HL-60 (cell line): ENCODE data around the gene ASTN2.

Experiments
- DNase-seq, 2 experiments: peaks; one replicate each; pipeline ENCODE4 v3.0.0-alpha.2; 2010 to 2020; ENCODE audit warnings: low read depth in 1 of 2, low spot score in 1 of 2
- H3K27ac ChIP-seq: fragments of 250-450 bp; sonication (Bioruptor Pico); replicated peaks from 2 replicates; pipeline ENCODE4 v1.5.1; 2020; ENCODE audit warnings: mild to moderate bottlenecking, moderate library complexity
- H3K27me3 ChIP-seq: fragments of 250-450 bp; sonication (Bioruptor Pico); 2 replicates; pipeline ENCODE4 v1.5.1; 2021; ENCODE audit warnings: mild to moderate bottlenecking, moderate library complexity; ENCODE audit not compliant: insufficient read depth, poor library complexity, severe bottlenecking
- H3K4me3 ChIP-seq: replicated peaks from 2 replicates; pipeline ENCODE4 v1.5.1; 2011; ENCODE audit warnings: mild to moderate bottlenecking, control low read depth, low read length; ENCODE audit not compliant: insufficient read depth
- GABPA ChIP-seq: IDR thresholded peaks from 2 replicates; pipeline ENCODE4 v1.6.1; 2012; ENCODE audit warnings: low read depth
- POLR2AphosphoS5 ChIP-seq: IDR thresholded peaks from 2 replicates; pipeline ENCODE4 v1.6.1; 2012; ENCODE audit warnings: low read depth
- SPI1 ChIP-seq: IDR thresholded peaks from 2 replicates; pipeline ENCODE4 v1.6.1; 2012; ENCODE audit warnings: low read depth, mild to moderate bottlenecking, borderline replicate concordance
- TF ChIP-seq, protein P1 (sequence below): IDR thresholded peaks from one replicate; pipeline ENCODE4 v1.5.1; 2011; ENCODE audit warnings: low read length, control low read depth, inconsistent platforms; ENCODE audit not compliant: insufficient read depth
- TF ChIP-seq, protein P2 (sequence below): IDR thresholded peaks from 2 replicates; pipeline ENCODE4 v1.6.1; 2012; ENCODE audit warnings: low read depth; ENCODE audit not compliant: insufficient replicate concordance

Gene ASTN2

DNA sequence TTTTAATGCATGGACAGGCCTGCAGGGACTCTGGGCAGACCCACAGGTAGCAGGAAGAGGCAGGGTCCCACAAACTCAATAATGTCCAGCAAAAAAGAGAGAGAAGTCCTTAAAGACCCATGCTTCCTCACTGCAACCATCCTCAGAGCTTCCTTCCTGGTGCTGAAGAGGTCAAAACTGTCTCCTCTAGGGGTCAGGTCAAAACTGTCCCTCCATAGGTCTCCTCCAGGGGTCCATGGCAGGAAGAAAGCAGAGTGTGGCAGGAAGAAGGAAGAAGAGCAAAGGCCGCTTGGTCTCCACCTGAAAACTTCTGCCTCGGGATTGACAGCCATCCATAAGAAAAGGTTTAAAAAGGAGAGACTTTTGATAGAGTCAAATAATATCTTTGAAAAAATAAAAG is 989.6 kb downstream of the ASTN2 start:
- Histone ChIP-seq H3K27ac (no peak overlapping the region), H3K4me3 (no peak overlapping the region), H3K27me3 (no peaks in the 10 kb centered on the region)
- TF ChIP-seq, protein P1, sequence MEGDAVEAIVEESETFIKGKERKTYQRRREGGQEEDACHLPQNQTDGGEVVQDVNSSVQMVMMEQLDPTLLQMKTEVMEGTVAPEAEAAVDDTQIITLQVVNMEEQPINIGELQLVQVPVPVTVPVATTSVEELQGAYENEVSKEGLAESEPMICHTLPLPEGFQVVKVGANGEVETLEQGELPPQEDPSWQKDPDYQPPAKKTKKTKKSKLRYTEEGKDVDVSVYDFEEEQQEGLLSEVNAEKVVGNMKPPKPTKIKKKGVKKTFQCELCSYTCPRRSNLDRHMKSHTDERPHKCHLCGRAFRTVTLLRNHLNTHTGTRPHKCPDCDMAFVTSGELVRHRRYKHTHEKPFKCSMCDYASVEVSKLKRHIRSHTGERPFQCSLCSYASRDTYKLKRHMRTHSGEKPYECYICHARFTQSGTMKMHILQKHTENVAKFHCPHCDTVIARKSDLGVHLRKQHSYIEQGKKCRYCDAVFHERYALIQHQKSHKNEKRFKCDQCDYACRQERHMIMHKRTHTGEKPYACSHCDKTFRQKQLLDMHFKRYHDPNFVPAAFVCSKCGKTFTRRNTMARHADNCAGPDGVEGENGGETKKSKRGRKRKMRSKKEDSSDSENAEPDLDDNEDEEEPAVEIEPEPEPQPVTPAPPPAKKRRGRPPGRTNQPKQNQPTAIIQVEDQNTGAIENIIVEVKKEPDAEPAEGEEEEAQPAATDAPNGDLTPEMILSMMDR = no peak
- no peak for TF ChIP-seq SPI1
- DNase-seq = no peak

DNA sequence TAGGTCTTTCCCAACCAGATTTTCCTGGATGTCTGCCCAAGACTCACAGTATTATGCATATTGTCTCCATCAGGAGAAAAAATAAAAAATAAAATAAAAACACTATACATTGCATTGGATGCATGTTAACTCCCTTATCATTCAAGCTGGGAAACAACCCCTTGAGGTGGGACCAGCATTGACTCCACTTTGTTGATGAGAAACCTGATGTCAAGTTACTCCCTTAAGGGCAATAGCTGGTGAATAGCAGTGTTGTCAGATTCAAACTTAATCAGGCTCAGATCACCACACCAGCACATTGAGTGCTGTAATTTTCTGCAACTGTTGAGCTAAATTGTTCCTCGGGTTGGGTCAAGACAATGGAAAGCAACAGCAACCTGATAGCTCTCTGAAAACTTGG is 991.7 kb downstream of the ASTN2 start:
- Histone ChIP-seq H3K27me3 (no peaks in the 10 kb centered on the region), H3K4me3 (no peak overlapping the region), H3K27ac (no peak overlapping the region)
- TF ChIP-seq POLR2AphosphoS5 = no peak
- no peak for TF ChIP-seq GABPA
- TF ChIP-seq, protein P1 = no peak
- TF ChIP-seq SPI1 = no peak
- TF ChIP-seq, protein P2, sequence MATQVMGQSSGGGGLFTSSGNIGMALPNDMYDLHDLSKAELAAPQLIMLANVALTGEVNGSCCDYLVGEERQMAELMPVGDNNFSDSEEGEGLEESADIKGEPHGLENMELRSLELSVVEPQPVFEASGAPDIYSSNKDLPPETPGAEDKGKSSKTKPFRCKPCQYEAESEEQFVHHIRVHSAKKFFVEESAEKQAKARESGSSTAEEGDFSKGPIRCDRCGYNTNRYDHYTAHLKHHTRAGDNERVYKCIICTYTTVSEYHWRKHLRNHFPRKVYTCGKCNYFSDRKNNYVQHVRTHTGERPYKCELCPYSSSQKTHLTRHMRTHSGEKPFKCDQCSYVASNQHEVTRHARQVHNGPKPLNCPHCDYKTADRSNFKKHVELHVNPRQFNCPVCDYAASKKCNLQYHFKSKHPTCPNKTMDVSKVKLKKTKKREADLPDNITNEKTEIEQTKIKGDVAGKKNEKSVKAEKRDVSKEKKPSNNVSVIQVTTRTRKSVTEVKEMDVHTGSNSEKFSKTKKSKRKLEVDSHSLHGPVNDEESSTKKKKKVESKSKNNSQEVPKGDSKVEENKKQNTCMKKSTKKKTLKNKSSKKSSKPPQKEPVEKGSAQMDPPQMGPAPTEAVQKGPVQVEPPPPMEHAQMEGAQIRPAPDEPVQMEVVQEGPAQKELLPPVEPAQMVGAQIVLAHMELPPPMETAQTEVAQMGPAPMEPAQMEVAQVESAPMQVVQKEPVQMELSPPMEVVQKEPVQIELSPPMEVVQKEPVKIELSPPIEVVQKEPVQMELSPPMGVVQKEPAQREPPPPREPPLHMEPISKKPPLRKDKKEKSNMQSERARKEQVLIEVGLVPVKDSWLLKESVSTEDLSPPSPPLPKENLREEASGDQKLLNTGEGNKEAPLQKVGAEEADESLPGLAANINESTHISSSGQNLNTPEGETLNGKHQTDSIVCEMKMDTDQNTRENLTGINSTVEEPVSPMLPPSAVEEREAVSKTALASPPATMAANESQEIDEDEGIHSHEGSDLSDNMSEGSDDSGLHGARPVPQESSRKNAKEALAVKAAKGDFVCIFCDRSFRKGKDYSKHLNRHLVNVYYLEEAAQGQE = no peak
- no peak for DNase-seq

DNA sequence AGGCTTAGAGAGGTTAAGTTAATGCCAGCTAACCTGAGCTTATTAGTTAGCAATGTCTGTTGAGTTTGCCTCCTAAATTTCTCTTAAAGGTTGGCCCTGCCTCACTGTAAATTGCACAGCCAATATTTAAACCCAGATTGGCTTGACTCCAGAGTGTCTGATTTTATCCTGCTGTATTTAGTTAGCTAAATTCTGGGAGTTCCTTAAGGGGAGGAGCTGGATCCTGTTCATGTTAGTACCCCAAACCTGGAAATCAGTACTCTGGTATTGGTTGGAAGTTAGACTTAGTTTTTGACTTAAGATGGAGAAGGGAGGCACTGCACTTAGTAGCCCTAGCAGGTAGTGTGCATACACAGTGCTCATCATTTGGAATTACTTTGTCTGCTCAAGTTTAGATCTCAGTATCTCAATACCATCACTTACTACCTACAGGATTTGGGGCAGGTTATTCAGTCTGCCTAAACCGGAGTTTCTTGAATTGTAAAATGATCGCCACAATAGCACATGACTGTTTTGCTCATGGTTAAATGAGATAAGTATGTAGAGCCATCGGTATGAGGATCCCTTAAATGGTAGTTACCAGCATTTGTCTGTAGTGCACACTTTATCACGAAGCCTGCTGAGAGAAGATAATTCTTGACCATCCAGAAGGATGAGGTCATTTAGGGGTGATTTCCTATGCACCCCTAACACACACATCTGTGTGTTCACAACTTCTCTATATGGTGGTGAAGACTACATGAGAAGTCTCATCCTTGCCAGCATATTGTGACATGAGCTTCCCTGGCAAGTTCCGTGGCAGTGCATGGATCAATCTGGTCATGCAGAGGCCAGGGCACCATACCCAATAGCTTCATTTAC is 992.5 kb downstream of the ASTN2 start:
- no peak overlapping the region for H3K4me3 ChIP-seq
- TF ChIP-seq, protein P1 = no peak
- TF ChIP-seq POLR2AphosphoS5 = no peak
- TF ChIP-seq GABPA = no peak
- TF ChIP-seq, protein P2 = no peak
- no peaks in the 10 kb centered on the region for H3K27me3 ChIP-seq
- no peak for DNase-seq
- no peak overlapping the region for H3K27ac ChIP-seq

DNA sequence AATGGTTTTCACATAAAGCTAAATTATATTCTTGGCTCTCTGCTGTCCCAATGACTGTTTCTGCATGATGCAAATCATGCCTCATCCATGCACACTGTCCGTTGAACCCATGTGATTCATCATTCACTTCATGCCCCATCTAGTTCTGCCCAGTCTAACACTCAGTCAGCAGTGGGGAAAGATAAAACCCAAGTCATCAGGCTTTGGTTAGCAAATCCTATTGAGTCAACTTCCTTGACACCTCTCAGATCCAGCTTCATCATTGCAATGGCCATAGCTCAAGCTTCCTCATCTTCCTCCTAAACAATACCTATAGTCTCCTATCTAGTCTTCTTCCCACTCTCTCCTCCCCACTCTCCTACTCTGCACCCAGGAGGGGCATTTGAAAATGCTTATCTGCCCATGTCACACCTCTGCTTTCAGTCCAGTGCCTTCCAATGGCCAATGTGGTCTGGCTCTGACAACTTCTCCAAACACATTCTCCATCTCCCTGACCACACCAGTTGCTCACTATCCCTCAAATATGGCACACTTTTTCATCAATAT is 993.8 kb downstream of the ASTN2 start:
- TF ChIP-seq SPI1 (no peak), POLR2AphosphoS5 (no peak), GABPA (no peak)
- TF ChIP-seq, protein P1 = no peak
- TF ChIP-seq, protein P2 = no peak
- Histone ChIP-seq H3K27me3 (no peaks in the 10 kb centered on the region), H3K27ac (no peak overlapping the region), H3K4me3 (no peak overlapping the region)
- no peak for DNase-seq
